Measurements from ENCODE around the gene CEP164.
"Not testable (repeated sequence)": the region's sequence is repeated elsewhere in the genome, so short reads cannot be mapped to it uniquely, and the experiment has no call there.

Gene CEP164

GRCh38 chr11:117399100-117399840 lies 71.6 kb downstream of the CEP164 start:
- DNase-seq: not testable (repeated sequence)

GRCh38 chr11:117405898-117406297 lies 78.2 kb downstream of the CEP164 start:
- DNase-seq: not testable (repeated sequence)

- DNase-seq: no peak
Observed at GRCh38 chr11:117407016-117407415, 79.4 kb downstream of the CEP164 start.

- no peak for DNase-seq
Observed at GRCh38 chr11:117408356-117408755, 80.7 kb downstream of the CEP164 start.

- DNase-seq: no peak
Observed at GRCh38 chr11:117409511-117409910, 81.9 kb downstream of the CEP164 start.

GRCh38 chr11:117410238-117410637 lies 82.6 kb downstream of the CEP164 start:
- no peak for DNase-seq

- DNase-seq: no peak
Observed at GRCh38 chr11:117410861-117411710, 83.4 kb downstream of the CEP164 start.

- no peak for DNase-seq
Observed at GRCh38 chr11:117411736-117412135, 84.1 kb downstream of the CEP164 start.

GRCh38 chr11:117412176-117412575 lies 84.5 kb downstream of the CEP164 start:
- DNase-seq: no peak

GRCh38 chr11:117412653-117413275 lies 85.1 kb downstream of the CEP164 start:
- DNase-seq: no peak

- no peak for DNase-seq
Observed at GRCh38 chr11:117413616-117414015, 86.0 kb downstream of the CEP164 start.

GRCh38 chr11:117414724-117415123 lies 87.1 kb downstream of the CEP164 start:
- DNase-seq: no peak

- no peak for DNase-seq
Observed at GRCh38 chr11:117415358-117415896, 87.8 kb downstream of the CEP164 start.

GRCh38 chr11:117417342-117417741 lies 89.7 kb downstream of the CEP164 start:
- DNase-seq: no peak

GRCh38 chr11:117417856-117418255 lies 90.2 kb downstream of the CEP164 start:
- no peak for DNase-seq

GRCh38 chr11:117418737-117419481 lies 91.3 kb downstream of the CEP164 start:
- no peak for DNase-seq

- DNase-seq: no peak
Observed at GRCh38 chr11:117419482-117420142, 92.0 kb downstream of the CEP164 start.

GRCh38 chr11:117420143-117420485 lies 92.5 kb downstream of the CEP164 start:
- no peak for DNase-seq

- DNase-seq: no peak
Observed at GRCh38 chr11:117420598-117420997, 92.9 kb downstream of the CEP164 start.

- no peak for DNase-seq
Observed at GRCh38 chr11:117421041-117421440, 93.4 kb downstream of the CEP164 start.

- DNase-seq: no peak
Observed at GRCh38 chr11:117421476-117421875, 93.8 kb downstream of the CEP164 start.

- no peak for DNase-seq
Observed at GRCh38 chr11:117423046-117423575, 95.5 kb downstream of the CEP164 start.

Measured in femur (tissue), 1 donor.